Brain microvascular endothelial cell (primary cell): ENCODE measurements around the gene KIAA1217.

Experiments used
- DNase-seq: peaks from one replicate; pipeline ENCODE4 v3.0.0-alpha.2; 2020
- H3K27ac ChIP-seq: fragments of 250-450 bp; sonication (Bioruptor Pico); 2 replicates; pipeline ENCODE4 v1.5.1; 2020; ENCODE audit warnings: mild to moderate bottlenecking, moderate library complexity
- H3K27me3 ChIP-seq: fragments of 250-450 bp; sonication (Bioruptor Pico); replicated peaks from 2 replicates; pipeline ENCODE4 v1.5.1; 2020; ENCODE audit warnings: mild to moderate bottlenecking
- H3K36me3 ChIP-seq: fragments of 250-450 bp; sonication (Bioruptor Pico); replicated peaks from 2 replicates; pipeline ENCODE4 v1.5.1; 2020; ENCODE audit warnings: mild to moderate bottlenecking
- H3K4me3 ChIP-seq: 2 replicates; pipeline ENCODE4 v1.5.1; 2011; ENCODE audit warnings: low read depth, mild to moderate bottlenecking, control low read depth, low read length, moderate library complexity
- CTCF ChIP-seq: IDR thresholded peaks from 2 replicates; pipeline ENCODE4 v1.5.1; 2011; ENCODE audit warnings: low read depth, mild to moderate bottlenecking, moderate library complexity, low read length, control low read depth, inconsistent platforms; ENCODE audit errors: missing control alignments
- in situ Hi-C: cut with HindIII; loops from 2 replicates; pipeline ENCODE4 v1.10.0; 2017; ENCODE audit warnings: low sequenced_read_pairs, low pct_ligation_motif_present

The KIAA1217 gene

GRCh38 chr10:24355056-24355688 is 146.2 kb downstream of the KIAA1217 start:
- TF ChIP-seq CTCF, result no peak

GRCh38 chr10:24357344-24358004 is 148.5 kb downstream of the KIAA1217 start:
- H3K4me3 ChIP-seq, result no peak overlapping the region
- TF ChIP-seq CTCF, result no peak
- H3K36me3 ChIP-seq, result no peaks in the 10 kb centered on the region
- H3K27ac ChIP-seq, result no peak overlapping the region
- no peak for DNase-seq
- no peaks in the 10 kb centered on the region for H3K27me3 ChIP-seq
- in situ Hi-C loops, result no loop called here

More at GRCh38 chr10:24355056-24355688, 146.2 kb downstream of the KIAA1217 start:
- in situ Hi-C loops, result no loop called here
- Histone ChIP-seq H3K36me3 (no peaks in the 10 kb centered on the region), H3K27ac (no peak overlapping the region), H3K27me3 (no peaks in the 10 kb centered on the region), H3K4me3 (no peak overlapping the region)
- no peak for DNase-seq

GRCh38 chr10:24358022-24358421 is 149.1 kb downstream of the KIAA1217 start:
- in situ Hi-C loops, result no loop called here
- Histone ChIP-seq H3K36me3 (no peaks in the 10 kb centered on the region), H3K27ac (no peak overlapping the region), H3K27me3 (no peaks in the 10 kb centered on the region), H3K4me3 (no peak overlapping the region)
- no peak for TF ChIP-seq CTCF
- no peak for DNase-seq

GRCh38 chr10:24360282-24361127 is 151.6 kb downstream of the KIAA1217 start:
- no peak overlapping the region for H3K4me3 ChIP-seq
- H3K36me3 ChIP-seq, result no peaks in the 10 kb centered on the region
- TF ChIP-seq CTCF, result peak; percentile 86
- in situ Hi-C loops, result no loop called here
- no peak overlapping the region for H3K27ac ChIP-seq
- no peaks in the 10 kb centered on the region for H3K27me3 ChIP-seq
- DNase-seq, result peak; percentile 75

GRCh38 chr10:24363070-24363469 is 154.1 kb downstream of the KIAA1217 start:
- Histone ChIP-seq H3K4me3 (no peak overlapping the region), H3K27ac (no peak overlapping the region), H3K36me3 (no peaks in the 10 kb centered on the region), H3K27me3 (no peaks in the 10 kb centered on the region)
- TF ChIP-seq CTCF, result no peak
- DNase-seq, result no peak
- in situ Hi-C loops, result no loop called here
